ENCODE data around the gene KRTAP6-1.

- TF ChIP-seq POLR2AphosphoS5 (IDR thresholded peaks at IDR 0.05; ENCODE audit: low read depth) (no peak), REST (IDR thresholded peaks at IDR 0.05; ENCODE audit: insufficient replicate concordance, low read depth) (no peak)
- TF ChIP-seq, protein P1, sequence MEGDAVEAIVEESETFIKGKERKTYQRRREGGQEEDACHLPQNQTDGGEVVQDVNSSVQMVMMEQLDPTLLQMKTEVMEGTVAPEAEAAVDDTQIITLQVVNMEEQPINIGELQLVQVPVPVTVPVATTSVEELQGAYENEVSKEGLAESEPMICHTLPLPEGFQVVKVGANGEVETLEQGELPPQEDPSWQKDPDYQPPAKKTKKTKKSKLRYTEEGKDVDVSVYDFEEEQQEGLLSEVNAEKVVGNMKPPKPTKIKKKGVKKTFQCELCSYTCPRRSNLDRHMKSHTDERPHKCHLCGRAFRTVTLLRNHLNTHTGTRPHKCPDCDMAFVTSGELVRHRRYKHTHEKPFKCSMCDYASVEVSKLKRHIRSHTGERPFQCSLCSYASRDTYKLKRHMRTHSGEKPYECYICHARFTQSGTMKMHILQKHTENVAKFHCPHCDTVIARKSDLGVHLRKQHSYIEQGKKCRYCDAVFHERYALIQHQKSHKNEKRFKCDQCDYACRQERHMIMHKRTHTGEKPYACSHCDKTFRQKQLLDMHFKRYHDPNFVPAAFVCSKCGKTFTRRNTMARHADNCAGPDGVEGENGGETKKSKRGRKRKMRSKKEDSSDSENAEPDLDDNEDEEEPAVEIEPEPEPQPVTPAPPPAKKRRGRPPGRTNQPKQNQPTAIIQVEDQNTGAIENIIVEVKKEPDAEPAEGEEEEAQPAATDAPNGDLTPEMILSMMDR (IDR thresholded peaks at IDR 0.05; ENCODE audit: insufficient read depth, low read length), result no peak
Measured at GRCh38 chr21:30625449-30626165, 11.9 kb upstream of the KRTAP6-1 start.

Data from HL-60 (cell line).